ENCODE measurements around the gene TLE7.

TLE7 gene

GRCh38 chr16:71442051-71442440, at the start of gene TLE7:
TSS of gene TLE7 (minus strand) at chr16:71442054. CDS start at chr16:71433324, 8,730 bp downstream.
- DNase-seq (ENCODE audit: insufficient read length, low spot score): no peak
- FAIRE-seq: no peak
- no peak for TF ChIP-seq POLR2A (IDR thresholded peaks at IDR 0.05; ENCODE audit: low read depth, low read length)

DNA sequence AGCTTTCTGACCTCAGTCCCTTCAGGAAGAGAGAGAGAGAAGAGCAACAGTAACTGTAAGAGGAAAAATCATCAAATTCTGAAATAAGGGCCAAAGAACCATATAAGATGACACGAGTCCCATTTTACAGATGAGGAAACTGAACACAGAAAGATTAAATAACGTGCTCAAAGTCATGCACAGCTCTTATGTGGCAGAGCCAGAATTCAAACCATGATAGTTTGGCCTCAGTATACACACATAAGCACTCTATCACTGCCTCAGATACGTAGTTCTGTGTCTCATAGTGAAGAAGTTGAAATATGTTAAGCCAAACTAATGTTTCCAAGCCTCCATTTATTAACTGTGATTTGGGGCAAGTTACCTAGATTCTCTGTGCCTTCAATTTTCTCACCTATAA, 49.2 kb upstream of the TLE7 start:
- TF ChIP-seq POLR2A (IDR thresholded peaks at IDR 0.05; ENCODE audit: low read depth, low read length): no peak
- FAIRE-seq (no peak), DNase-seq (ENCODE audit: insufficient read length, low spot score) (no peak)

- TF ChIP-seq POLR2A (IDR thresholded peaks at IDR 0.05; ENCODE audit: low read depth, low read length): no peak
- DNase-seq (ENCODE audit: insufficient read length, low spot score) (no peak), FAIRE-seq (no peak)
Observed at GRCh38 chr16:71490361-71490760, 48.5 kb upstream of the TLE7 start.

DNA sequence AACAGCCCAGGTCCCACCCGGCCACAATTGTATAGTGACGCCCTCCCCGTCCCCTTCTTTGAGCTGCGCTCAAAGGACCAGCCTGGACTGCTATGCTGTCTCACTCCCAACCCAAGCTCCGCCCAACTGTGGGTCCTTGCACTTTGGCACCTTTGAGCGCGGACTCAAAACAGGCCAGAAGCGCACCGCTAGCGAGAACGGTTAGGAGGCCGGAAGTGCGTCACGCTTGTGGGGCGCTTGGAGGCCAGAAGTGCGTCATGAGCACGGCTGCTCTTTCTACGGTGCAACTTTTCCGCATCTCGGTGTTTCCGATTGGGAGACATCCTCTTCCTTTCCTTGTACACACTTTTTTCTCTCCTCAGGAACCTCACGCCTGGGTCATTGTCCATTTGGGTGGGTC, 47.3 kb upstream of the TLE7 start, which contains the start of gene ZNF19:
Gene ZNF19, minus strand, starts transcription at position 203 of the 400 bp plus-strand sequence. CDS start 7,210 bp downstream, outside the sequence.
- DNase-seq (ENCODE audit: insufficient read length, low spot score) (no peak), FAIRE-seq (no peak)
- TF ChIP-seq POLR2A (IDR thresholded peaks at IDR 0.05; ENCODE audit: low read depth, low read length): no peak

GRCh38 chr16:71484006-71484893, 42.4 kb upstream of the TLE7 start:
- peak; percentile 87 for FAIRE-seq
- peak; percentile 35 for TF ChIP-seq POLR2A (IDR thresholded peaks at IDR 0.05; ENCODE audit: low read depth, low read length)
- DNase-seq (ENCODE audit: insufficient read length, low spot score): peak; percentile 56

GRCh38 chr16:71482569-71482968, 40.7 kb upstream of the TLE7 start:
- TF ChIP-seq POLR2A (IDR thresholded peaks at IDR 0.05; ENCODE audit: low read depth, low read length): no peak
- DNase-seq (ENCODE audit: insufficient read length, low spot score) (no peak), FAIRE-seq (no peak)

DNA sequence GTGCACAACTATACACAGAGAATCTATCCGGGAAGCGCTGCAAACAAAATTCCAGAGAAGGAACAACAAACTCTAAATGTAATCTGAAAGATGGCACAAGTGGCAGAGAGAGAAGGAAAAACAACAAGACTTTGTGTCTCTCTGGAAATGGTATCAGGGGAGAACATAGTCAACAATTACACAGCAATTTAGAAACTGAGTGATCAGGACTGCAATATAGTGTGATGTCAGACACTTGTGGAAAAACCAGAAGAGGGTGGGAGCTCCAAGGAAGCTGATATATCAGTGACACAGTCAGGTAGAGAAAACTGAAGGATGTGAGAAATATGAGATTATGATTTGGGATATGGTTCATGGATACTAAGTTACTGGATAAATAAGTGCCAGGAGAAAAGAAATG, 39.1 kb upstream of the TLE7 start:
- FAIRE-seq: no peak
- no peak for TF ChIP-seq POLR2A (IDR thresholded peaks at IDR 0.05; ENCODE audit: low read depth, low read length)
- DNase-seq (ENCODE audit: insufficient read length, low spot score): no peak

DNA sequence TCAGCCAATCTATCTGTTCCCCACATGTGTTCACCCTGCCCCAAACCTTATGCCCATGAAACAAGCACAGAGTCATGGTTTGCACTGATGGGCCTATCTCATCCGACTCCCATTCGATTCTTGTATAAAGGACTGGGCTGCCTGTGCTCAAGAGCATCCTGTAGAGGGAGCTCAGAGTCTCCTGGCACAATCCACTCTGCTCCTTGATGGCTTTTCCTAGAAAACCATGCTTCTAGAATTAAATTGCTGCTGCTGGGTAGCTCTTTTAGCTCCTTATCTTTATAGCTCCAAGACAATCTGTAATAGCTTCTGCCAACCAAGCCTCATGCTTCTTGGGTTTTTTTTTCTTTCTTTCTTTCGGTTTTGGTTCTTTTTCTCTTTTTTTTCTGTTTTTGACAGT, 37.6 kb upstream of the TLE7 start:
- DNase-seq (ENCODE audit: insufficient read length, low spot score): no peak
- no peak for TF ChIP-seq POLR2A (IDR thresholded peaks at IDR 0.05; ENCODE audit: low read depth, low read length)
- FAIRE-seq: no peak

- FAIRE-seq: no peak
- no peak for TF ChIP-seq POLR2A (IDR thresholded peaks at IDR 0.05; ENCODE audit: low read depth, low read length)
Observed at GRCh38 chr16:71476457-71477124, 34.7 kb upstream of the TLE7 start.

DNA sequence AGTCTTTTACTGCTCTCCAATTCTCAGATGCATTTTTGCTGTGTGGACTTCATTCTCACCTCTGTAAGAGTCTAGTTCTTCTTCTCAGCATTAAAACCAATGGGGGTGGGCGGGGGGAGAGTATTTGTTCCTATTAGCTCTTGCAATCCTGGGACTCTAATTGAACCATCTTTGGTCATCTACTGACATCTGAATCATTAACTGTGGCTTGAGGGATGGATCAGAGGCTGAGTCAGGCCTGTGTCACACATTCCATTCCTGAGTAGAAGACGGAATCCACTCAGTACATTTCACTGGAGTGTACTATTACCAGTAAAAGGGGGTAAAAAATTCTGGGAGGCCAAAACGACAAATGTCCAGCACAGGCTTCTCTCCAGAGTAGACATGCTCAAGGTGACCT, 33.0 kb upstream of the TLE7 start:
- DNase-seq (ENCODE audit: insufficient read length, low spot score) (peak; percentile 36), FAIRE-seq (peak; percentile 83)
- no peak for TF ChIP-seq POLR2A (IDR thresholded peaks at IDR 0.05; ENCODE audit: low read depth, low read length)

More at GRCh38 chr16:71476457-71477124, 34.7 kb upstream of the TLE7 start:
- no peak for DNase-seq (ENCODE audit: insufficient read length, low spot score)

DNA sequence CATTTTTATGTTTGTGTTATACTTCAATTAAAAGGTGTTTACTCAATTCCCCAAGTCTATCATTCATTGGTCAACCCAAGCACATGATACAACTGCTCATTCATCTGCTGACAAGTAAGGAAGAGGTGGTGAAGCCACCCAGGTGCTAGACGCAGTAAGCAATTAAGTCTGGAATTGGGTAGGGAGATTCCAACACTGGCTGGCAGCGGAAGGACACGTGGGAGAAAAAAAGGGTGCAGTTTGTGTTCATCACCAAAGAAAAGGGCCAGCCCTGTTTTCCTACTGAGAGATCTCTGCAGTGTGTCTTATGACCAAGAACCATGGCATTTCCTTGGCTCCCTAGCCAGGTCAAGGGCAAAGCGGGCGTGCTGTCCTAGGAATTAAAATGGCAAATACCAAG, 32.0 kb upstream of the TLE7 start:
- TF ChIP-seq POLR2A (IDR thresholded peaks at IDR 0.05; ENCODE audit: low read depth, low read length): no peak

DNA sequence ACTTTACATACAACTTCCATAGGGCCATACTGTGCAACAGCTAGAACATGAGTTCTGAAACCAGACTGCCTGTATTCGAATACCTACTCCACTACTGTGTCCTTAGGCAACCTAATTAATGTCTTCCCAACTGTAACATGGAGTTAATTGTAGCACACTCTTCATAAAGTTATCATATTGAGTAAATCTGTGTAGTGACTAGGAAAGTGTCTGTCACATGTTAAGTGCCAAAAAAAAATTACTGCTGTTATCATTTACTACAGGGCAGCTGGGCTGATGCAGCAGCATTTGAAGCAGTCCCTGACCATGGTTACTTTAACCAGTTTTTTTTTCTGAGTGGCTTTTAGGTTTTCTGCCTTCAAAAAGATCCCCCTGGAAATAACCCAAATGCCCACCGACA, 31.1 kb upstream of the TLE7 start:
- TF ChIP-seq POLR2A (IDR thresholded peaks at IDR 0.05; ENCODE audit: low read depth, low read length): no peak
- DNase-seq (ENCODE audit: insufficient read length, low spot score) (no peak), FAIRE-seq (no peak)

More for the DNA sequence above, 32.0 kb upstream of the TLE7 start:
- FAIRE-seq (no peak), DNase-seq (ENCODE audit: insufficient read length, low spot score) (no peak)

- TF ChIP-seq POLR2A (IDR thresholded peaks at IDR 0.05; ENCODE audit: low read depth, low read length): no peak
- FAIRE-seq (no peak), DNase-seq (ENCODE audit: insufficient read length, low spot score) (no peak)
Observed at GRCh38 chr16:71472051-71472450, 30.2 kb upstream of the TLE7 start.

DNA sequence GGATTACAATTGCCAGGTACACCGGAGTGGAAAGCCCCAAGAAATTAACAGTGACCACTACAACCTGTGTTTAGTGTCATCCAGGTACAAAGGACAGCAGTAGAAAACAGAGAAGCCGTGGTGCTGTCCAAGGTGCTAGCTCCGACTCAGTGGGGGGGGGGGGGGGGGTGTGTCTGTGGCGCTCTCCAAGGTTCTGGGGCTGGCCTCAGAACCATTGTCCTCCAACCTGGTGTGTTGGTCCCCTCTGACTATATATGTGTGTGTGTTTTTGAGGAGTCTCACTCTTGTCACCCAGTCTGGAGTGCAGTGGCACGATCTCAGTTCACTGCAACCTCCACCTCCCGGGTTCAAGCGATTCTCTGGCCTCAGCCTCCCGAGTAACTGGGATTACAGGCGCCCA, 26.0 kb upstream of the TLE7 start:
- DNase-seq (ENCODE audit: insufficient read length, low spot score) (no peak), FAIRE-seq (no peak)
- TF ChIP-seq POLR2A (IDR thresholded peaks at IDR 0.05; ENCODE audit: low read depth, low read length): no peak

DNA sequence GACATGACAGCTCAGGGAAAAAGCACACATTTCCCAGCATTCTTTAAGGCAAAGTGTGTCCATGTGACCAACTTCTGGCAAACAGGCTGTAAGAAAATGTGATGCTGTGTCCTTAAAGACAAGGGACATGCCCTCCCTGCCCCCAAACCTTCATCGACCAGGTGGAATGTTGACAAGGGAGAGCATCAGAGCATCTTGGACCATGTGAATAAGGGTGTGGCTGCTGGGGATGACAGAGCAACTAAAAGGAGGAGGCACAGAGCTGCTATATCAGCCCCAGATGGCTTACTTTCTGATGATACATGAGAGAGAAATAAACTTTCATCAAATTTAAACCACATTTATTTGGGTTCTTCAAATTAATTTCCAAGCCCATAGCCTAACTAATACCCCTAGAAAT, 22.4 kb upstream of the TLE7 start:
- DNase-seq (ENCODE audit: insufficient read length, low spot score) (no peak), FAIRE-seq (no peak)
- no peak for TF ChIP-seq POLR2A (IDR thresholded peaks at IDR 0.05; ENCODE audit: low read depth, low read length)
